CD4-positive, alpha-beta T cell treated with Interleukin-15 for 1 hour (primary cell): Measurements from ENCODE around the gene CLCN6.
A peak's percentile ranks its signal among the peaks of the same experiment; 100 is the strongest.

ENCODE experiments used
- DNase-seq: peaks from one replicate; pipeline ENCODE4 v3.0.0-alpha.2; 2020

CLCN6 gene

GRCh38 chr1:11780380-11781147 lies 25.4 kb upstream of the CLCN6 start:
- DNase-seq, result no peak

- no peak for DNase-seq
Measured at GRCh38 chr1:11781297-11781696, 24.7 kb upstream of the CLCN6 start.

GRCh38 chr1:11782127-11782708 lies 23.8 kb upstream of the CLCN6 start:
- no peak for DNase-seq

- no peak for DNase-seq
Measured at GRCh38 chr1:11783556-11783955, 22.4 kb upstream of the CLCN6 start.

- no peak for DNase-seq
Measured at GRCh38 chr1:11784256-11784992, 21.6 kb upstream of the CLCN6 start.

GRCh38 chr1:11784993-11785769 lies 20.8 kb upstream of the CLCN6 start:
- DNase-seq, result peak; percentile 49

- DNase-seq, result no peak
Measured at GRCh38 chr1:11786168-11786567, 19.8 kb upstream of the CLCN6 start.

- no peak for DNase-seq
Measured at GRCh38 chr1:11787251-11787803, 18.7 kb upstream of the CLCN6 start.

- no peak for DNase-seq
Measured at GRCh38 chr1:11787804-11788436, 18.1 kb upstream of the CLCN6 start.

GRCh38 chr1:11788549-11789053 lies 17.4 kb upstream of the CLCN6 start:
- DNase-seq, result no peak

GRCh38 chr1:11789126-11790067 lies 16.6 kb upstream of the CLCN6 start:
- DNase-seq, result no peak

GRCh38 chr1:11790101-11790879 lies 15.7 kb upstream of the CLCN6 start:
- no peak for DNase-seq

GRCh38 chr1:11790880-11791715 lies 14.9 kb upstream of the CLCN6 start:
- DNase-seq, result peak; percentile 78

- no peak for DNase-seq
Measured at GRCh38 chr1:11792106-11792505, 13.9 kb upstream of the CLCN6 start.

- no peak for DNase-seq
Measured at GRCh38 chr1:11793819-11794218, 12.2 kb upstream of the CLCN6 start.

GRCh38 chr1:11794446-11795237 lies 11.3 kb upstream of the CLCN6 start:
- DNase-seq, result no peak

GRCh38 chr1:11795238-11795890 lies 10.6 kb upstream of the CLCN6 start:
- DNase-seq, result no peak
